GM10266 (cell line): ENCODE measurements around the gene CIAPIN1.

Experiments
- DNase-seq: peaks from one replicate; pipeline ENCODE4 v3.0.0; 2012; ENCODE audit errors: extremely low spot score
- TF ChIP-seq, protein P1 (sequence below): IDR thresholded peaks from 2 replicates; pipeline ENCODE4 v1.5.1; 2012; ENCODE audit warnings: mild to moderate bottlenecking, low read depth; ENCODE audit not compliant: control insufficient read depth, insufficient read depth; ENCODE audit errors: missing control alignments

CIAPIN1 gene

DNA sequence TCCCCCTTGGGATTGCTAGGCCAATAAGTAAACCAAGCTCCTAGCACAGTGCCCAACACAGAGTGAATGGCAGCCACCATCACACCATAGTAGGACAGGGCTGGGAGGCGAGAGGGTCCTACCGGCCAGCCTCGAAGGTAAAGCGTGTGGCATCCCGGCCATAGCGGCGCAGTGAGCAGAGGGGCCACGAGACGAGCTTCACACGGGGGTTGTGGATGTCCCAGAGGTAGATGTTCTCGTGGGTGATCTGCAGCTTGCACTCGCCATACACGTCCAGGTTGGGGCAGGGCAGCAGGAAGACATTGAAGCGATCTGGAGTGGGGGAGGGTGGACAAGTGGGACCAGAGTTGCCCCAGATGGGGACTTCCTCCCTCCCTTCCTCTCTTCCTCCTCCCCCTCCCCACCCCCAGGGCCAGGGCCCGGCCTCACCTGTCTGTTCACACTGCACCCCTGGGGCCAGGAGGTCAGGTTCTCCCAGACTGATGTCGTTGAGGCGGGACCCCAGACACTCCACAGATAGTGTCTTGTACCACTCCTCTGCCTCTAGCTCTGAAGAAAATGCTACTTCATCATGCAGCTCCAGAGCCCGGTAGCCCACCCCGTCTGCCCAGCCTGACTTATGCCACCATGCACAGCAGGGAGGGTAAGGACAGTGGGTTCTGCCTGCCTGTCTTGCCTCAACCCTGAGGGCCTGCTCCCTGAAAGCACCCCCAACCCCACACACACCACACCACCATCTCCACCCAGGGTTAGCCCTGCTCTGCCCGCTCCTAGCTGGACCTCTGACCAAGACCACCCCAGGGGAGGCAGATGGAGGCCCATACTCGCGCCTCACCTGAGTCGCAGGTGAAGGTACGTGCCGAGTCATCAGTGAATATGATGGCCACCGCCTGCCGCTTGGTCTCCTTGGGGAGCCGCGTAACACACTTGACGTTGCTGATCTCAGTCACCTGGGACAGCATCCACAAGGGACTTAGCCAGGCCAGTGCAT lies 27.8 kb upstream of the CIAPIN1 start:
- no peak for DNase-seq
- TF ChIP-seq, protein P1, sequence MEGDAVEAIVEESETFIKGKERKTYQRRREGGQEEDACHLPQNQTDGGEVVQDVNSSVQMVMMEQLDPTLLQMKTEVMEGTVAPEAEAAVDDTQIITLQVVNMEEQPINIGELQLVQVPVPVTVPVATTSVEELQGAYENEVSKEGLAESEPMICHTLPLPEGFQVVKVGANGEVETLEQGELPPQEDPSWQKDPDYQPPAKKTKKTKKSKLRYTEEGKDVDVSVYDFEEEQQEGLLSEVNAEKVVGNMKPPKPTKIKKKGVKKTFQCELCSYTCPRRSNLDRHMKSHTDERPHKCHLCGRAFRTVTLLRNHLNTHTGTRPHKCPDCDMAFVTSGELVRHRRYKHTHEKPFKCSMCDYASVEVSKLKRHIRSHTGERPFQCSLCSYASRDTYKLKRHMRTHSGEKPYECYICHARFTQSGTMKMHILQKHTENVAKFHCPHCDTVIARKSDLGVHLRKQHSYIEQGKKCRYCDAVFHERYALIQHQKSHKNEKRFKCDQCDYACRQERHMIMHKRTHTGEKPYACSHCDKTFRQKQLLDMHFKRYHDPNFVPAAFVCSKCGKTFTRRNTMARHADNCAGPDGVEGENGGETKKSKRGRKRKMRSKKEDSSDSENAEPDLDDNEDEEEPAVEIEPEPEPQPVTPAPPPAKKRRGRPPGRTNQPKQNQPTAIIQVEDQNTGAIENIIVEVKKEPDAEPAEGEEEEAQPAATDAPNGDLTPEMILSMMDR = no peak

DNA sequence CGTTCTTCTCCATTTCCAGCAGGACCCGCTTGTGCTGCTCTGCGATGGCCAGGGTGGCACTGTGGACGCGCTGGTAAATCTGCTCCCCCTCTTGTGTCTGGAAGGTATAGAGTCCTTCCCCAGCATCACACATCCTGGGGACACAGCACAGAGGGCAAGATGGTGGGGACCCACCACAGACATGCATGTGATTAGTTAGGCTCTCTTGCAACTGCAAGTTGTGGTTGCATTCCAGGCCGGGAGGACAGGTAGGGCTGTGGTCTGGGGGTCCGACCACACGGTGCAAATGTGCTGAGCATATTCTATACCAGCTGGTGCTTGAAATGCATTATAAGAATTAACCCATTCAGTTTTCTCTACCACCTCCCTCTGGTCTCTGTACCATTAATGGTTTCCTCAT lies 26.7 kb upstream of the CIAPIN1 start:
- TF ChIP-seq, protein P1 = no peak
- no peak for DNase-seq

DNA sequence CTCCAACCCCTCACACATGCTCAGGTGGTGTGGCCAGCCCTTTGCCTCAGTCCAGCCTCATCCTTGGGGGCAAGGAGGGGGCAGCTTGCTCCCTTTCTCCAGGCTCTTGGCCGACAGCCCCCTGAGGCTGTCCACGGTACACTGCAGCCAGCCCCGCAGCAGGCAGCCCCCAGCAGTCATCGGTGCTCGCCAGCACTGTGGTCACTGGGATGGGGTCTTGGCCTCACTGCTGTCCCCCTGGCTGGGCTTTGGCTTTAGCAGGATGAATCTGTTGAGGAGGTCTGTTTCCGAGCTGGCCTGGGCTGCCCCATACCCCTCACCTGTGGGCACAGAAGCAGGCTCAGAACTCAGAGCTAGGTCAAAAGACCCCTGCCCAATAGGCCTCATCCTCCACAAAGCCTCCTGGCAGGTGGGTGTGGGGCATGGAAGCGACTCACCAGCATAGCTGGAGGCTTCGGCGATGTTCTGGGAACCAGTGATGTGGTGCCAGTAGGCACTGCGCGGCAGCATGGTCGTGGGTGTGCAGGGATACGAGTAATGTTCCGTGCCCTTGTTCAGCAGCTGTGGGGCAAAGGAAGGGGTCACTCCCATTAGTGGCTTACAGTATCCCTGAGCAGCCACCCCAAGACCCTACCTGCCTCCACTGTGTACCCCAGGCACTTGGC lies 26.1 kb upstream of the CIAPIN1 start:
- DNase-seq = no peak
- TF ChIP-seq, protein P1 = no peak

DNA sequence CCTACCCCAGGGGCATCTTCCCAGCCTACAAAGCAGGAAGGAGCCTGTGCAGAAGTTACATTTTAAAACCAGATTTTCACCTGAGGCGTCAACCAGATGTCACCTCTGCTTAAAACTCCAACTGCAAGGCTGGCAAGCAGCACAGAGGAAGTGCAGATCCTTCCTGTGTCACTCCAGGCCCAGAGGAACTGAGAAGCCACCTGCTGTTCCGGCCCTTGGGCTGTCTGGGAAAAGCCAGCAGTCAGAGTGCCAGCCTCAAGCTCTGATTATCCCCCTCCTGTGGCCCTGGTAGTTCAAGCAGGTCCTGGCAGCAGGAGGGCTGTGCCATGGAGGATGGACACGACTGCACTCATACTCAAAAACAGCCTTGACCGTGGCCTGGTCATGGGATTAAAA lies 25.5 kb upstream of the CIAPIN1 start:
- DNase-seq = no peak
- TF ChIP-seq, protein P1 = no peak

DNA sequence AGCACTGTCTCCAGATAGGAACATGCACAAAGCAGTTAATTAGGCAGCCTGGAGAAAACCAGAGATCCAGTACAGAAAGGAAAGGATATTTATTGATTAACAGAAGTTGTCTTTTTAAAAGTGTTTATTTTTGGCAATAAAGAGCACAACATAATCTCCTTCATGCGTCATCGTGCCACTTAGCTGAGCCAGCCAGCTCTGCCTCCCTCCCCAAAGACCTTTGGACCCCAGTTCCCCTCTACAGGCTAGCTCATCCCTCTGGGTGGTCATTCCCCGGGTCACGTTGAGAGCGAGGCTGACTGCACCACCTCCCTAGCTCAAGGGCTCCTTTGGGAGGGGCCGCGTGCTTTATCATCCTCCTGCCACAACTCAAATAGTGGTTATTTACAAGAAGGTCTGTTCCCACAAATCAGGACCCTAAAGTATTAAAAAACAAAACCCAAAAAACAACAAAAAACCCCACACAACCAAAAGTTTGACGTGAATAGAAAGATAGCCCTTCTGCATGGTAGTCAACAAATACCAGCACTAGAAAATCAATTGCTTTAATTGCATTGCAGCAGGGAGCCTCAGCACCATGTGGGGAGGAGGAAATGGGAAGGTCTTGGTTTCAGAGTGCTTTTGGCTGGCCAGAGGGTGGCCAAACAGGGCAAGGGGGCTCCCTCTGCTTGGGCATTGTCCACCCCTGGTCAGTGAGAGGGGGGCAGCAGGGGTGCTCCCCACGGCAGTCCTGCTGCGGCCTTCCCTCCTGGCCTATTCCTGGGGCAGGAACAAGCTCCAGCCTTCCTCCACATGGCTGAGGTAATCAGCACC lies 24.9 kb upstream of the CIAPIN1 start:
- no peak for DNase-seq
- TF ChIP-seq, protein P1 = no peak

DNA sequence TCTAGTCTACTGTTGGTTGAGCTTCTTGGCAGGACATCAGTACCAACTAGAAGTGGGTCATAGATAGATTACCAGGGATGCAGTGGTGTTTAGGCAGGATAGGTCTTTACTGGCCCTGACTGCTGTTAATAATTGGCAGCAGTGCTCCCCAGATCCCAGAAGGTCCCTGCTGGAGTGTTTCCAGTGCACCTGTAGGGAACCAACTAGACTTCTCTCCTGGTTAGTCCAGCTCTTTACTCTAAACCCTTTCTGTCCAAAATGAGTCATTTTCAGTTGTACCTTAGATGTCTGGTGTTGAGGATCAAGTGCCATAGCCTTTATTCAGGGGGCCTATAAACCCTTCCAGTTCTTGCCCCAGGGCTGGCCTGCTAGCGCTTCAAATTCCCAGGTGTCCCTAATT lies 24.0 kb upstream of the CIAPIN1 start:
- TF ChIP-seq, protein P1 = no peak
- no peak for DNase-seq
